NCI-H187 (cell line): ENCODE measurements around the gene SORCS3.

ENCODE experiments used
- DNase-seq, 2 experiments: peaks; one replicate each; lab custom pipeline; 2025; lab: John Stamatoyannopoulos, UW

The SORCS3 gene

GRCh38 chr10:104842704-104843103 lies 201.6 kb downstream of the SORCS3 start:
- no peak for DNase-seq

GRCh38 chr10:104844073-104844472 lies 203.0 kb downstream of the SORCS3 start:
- DNase-seq: no peak

- DNase-seq: no peak
Observed at GRCh38 chr10:104850023-104850422, 208.9 kb downstream of the SORCS3 start.

GRCh38 chr10:104867966-104868598 lies 227.0 kb downstream of the SORCS3 start:
- no peak for DNase-seq

GRCh38 chr10:104872691-104873090 lies 231.6 kb downstream of the SORCS3 start:
- no peak for DNase-seq

- no peak for DNase-seq
Observed at GRCh38 chr10:104873161-104873560, 232.1 kb downstream of the SORCS3 start.

- no peak for DNase-seq
Observed at GRCh38 chr10:104875561-104875960, 234.5 kb downstream of the SORCS3 start.

- DNase-seq: no peak
Observed at GRCh38 chr10:104880624-104881398, 239.7 kb downstream of the SORCS3 start.

GRCh38 chr10:104881740-104882139 lies 240.7 kb downstream of the SORCS3 start:
- no peak for DNase-seq

- DNase-seq: no peak
Observed at GRCh38 chr10:104892879-104893617, 252.0 kb downstream of the SORCS3 start.

- DNase-seq: no peak
Observed at GRCh38 chr10:104893701-104894100, 252.6 kb downstream of the SORCS3 start.

- DNase-seq: no peak
Observed at GRCh38 chr10:104894681-104895080, 253.6 kb downstream of the SORCS3 start.

- no peak for DNase-seq
Observed at GRCh38 chr10:104895541-104895940, 254.5 kb downstream of the SORCS3 start.

GRCh38 chr10:104895981-104896380 lies 254.9 kb downstream of the SORCS3 start:
- DNase-seq: no peak

- no peak for DNase-seq
Observed at GRCh38 chr10:104897696-104898095, 256.6 kb downstream of the SORCS3 start.

GRCh38 chr10:104899779-104900178 lies 258.7 kb downstream of the SORCS3 start:
- no peak for DNase-seq

GRCh38 chr10:104903433-104903832 lies 262.3 kb downstream of the SORCS3 start:
- no peak for DNase-seq

- no peak for DNase-seq
Observed at GRCh38 chr10:104904753-104905323, 263.7 kb downstream of the SORCS3 start.

- no peak for DNase-seq
Observed at GRCh38 chr10:104906112-104906511, 265.0 kb downstream of the SORCS3 start.

GRCh38 chr10:104907521-104907920 lies 266.4 kb downstream of the SORCS3 start:
- no peak for DNase-seq

GRCh38 chr10:104908581-104908980 lies 267.5 kb downstream of the SORCS3 start:
- DNase-seq: no peak

GRCh38 chr10:104910712-104911111 lies 269.6 kb downstream of the SORCS3 start:
- DNase-seq: no peak

GRCh38 chr10:104913390-104913789 lies 272.3 kb downstream of the SORCS3 start:
- DNase-seq: no peak
